Activated naive CD8-positive, alpha-beta T cell treated with anti-CD3 and anti-CD28 coated beads, Interleukin-2, amount 10 ng/mL, durations not matched to agents 7 days and 5 days (primary cell): ENCODE data around the gene HEXIM1. TPM values are rescaled to one million over a fixed set of nuclear protein-coding genes. Genes with fewer than 3 reads are reported as not detected.

Experiments
- ATAC-seq: fragments of 150-1000 bp; cut with Tn5 transposase; one replicate; pipeline ENCODE4 v1.10.0; 2021; ENCODE audit warnings: low read depth, moderate library complexity
- POLR2A ChIA-PET: fragments of 350-600 bp; sonication (Branson Sonifier 250); formaldehyde crosslinking; loops from one replicate; lab custom pipeline; 2021; ENCODE audit warnings: antibody characterized with exemption; lab: Charles Lee
- DNase-seq: peaks from one replicate; pipeline ENCODE4 v3.0.0; 2021
- H3K27ac Mint-ChIP-seq: one replicate; pipeline ENCODE4 v1.8.0; 2022; ENCODE audit warnings: mild to moderate bottlenecking, mixed read lengths
- H3K27me3 Mint-ChIP-seq: one replicate; pipeline ENCODE4 v1.8.0; 2022; ENCODE audit warnings: mild to moderate bottlenecking, moderate library complexity, mixed read lengths
- H3K36me3 Mint-ChIP-seq: one replicate; pipeline ENCODE4 v1.8.0; 2021; ENCODE audit warnings: mild to moderate bottlenecking, mixed read lengths
- H3K4me1 Mint-ChIP-seq: one replicate; pipeline ENCODE4 v1.8.0; 2021; ENCODE audit warnings: mixed read lengths
- H3K4me3 Mint-ChIP-seq: one replicate; pipeline ENCODE4 v1.8.0; 2022; ENCODE audit warnings: mild to moderate bottlenecking, moderate library complexity, mixed read lengths
- H3K9me3 Mint-ChIP-seq: one replicate; pipeline ENCODE4 v1.8.0; 2021; ENCODE audit warnings: mixed read lengths
- microRNA-seq: library from miRNA; unstranded; fragments of <30 nt; microRNA quantifications from one replicate; pipeline ENCODE4 v1.2.0, GENCODE V29; 2022
- total RNA-seq, 2 experiments: library from RNA; stranded (reverse); gene quantifications; one replicate each; pipeline ENCODE4 v1.2.3, GENCODE V29; 2021

Gene HEXIM1
- total RNA-seq, 2 experiments from 2014 or later: 33.6 to 33.7 TPM

GRCh38 chr17:45190503-45191255 is 42.4 kb downstream of the HEXIM1 start:
- Mint-ChIP-seq H3K4me3 (no peak overlapping the region), H3K27me3 (peaks cover 3% of the 10 kb centered on the region), H3K4me1 (no peaks in the 10 kb centered on the region), H3K27ac (no peak overlapping the region), H3K9me3 (no peaks in the 10 kb centered on the region), H3K36me3 (no peaks in the 10 kb centered on the region)
- ATAC-seq: no peak
- no peak for DNase-seq
- POLR2A ChIA-PET: interaction anchor here (0.6 kb wide), 1 partner anchor 27 kb away, joined by 3 read pairs; no protein-coding TSS in a partner anchor

DNA sequence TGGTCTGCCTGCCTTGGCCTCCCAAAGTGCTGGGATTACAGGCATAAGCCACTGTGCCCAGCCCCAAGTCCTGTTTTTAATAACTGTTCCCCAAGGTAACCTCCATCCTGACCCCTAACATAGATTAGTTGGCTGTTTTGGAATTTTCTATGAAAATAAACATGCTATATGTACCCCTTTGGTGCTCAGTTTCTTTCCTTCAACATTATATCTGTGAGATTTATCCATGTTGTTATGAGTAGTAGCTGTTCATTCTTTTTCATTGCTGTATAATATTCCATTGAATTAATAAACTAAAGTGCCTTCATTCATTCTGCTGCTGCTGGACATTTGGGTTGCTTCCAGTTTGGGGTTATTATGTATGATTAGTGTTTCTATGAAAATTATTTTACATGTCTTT is 47.1 kb downstream of the HEXIM1 start:
- Mint-ChIP-seq H3K27ac (no peak overlapping the region), H3K4me3 (no peak overlapping the region), H3K27me3 (no peaks in the 10 kb centered on the region), H3K36me3 (no peaks in the 10 kb centered on the region), H3K4me1 (peaks cover 4% of the 10 kb centered on the region), H3K9me3 (no peaks in the 10 kb centered on the region)
- ATAC-seq (no peak), DNase-seq (no peak)
- POLR2A ChIA-PET: interaction anchor here (1.2 kb wide), 1 partner anchor 60 kb away, joined by 4 read pairs; the partner anchor contains the start of gene ACBD4

DNA sequence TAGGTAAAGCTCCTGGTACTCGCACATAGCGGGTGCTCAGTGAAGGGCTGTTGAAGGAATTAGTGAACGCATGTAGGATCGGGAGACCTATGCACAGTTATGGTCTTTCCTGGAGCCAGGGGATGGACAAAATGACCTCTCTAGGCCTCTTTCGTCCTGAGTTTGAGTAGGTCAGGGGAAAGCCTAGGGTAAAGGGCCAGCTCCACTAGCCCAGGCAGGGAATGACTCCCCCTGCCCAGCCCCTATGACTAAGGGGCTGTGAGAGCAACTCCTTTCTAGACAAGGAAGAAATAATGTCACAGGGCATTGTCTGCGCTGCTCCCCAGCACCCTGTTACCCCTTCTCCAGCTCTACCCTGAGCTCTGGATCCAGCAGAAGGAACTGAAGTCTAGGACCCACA is 48.8 kb downstream of the HEXIM1 start:
- Mint-ChIP-seq H3K27me3 (no peaks in the 10 kb centered on the region), H3K4me3 (no peak overlapping the region), H3K36me3 (no peaks in the 10 kb centered on the region), H3K4me1 (peaks cover 4% of the 10 kb centered on the region), H3K9me3 (no peaks in the 10 kb centered on the region), H3K27ac (no peak overlapping the region)
- no peak for ATAC-seq
- POLR2A ChIA-PET: interaction anchor here (1.2 to 2.0 kb wide), 3 partner anchors 36 to 62 kb away, joined by 5 to 51 read pairs (median 13); partner anchors contain the start of genes ACBD4, HEXIM1 and HEXIM2
- no peak for DNase-seq

DNA sequence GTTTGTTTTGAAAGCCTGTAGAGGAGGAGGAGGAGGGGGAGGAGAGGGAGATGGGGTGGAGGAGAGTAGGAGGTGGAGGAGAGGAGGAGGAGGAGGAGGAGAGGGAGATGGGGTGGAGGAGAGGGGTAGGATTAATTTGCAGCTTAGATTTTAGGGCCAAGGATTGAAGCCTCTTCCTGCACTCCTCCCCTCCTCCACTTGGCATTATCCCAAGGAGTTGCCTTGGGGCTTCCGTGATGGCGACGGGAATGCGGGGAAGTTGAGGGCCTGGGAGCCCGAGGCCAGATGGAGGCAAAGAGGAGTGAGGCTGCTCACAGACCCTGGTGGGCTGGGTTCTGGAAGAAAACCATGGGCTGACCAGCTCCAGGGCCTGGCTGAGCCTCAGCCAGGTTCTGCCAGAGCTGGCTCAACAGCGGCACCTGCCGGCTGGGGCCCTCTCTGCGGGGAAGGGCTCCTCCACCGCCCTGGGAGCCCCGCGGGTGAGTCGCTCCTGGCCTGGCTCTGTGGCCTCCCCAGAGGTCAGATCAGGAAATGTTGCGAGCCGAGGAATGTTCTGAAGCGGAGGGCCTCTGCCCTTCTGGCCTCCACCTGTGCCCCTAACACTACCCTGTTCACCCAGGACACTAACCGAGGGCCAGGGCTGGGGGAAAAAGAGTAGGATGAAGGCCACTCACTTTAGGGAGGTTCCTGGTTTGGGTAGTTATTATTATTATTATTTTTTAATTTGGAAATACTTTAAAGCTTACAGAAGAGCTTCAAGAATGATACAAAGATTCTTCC is 49.5 kb downstream of the HEXIM1 start:
- H3K27me3 Mint-ChIP-seq: no peaks in the 10 kb centered on the region
- H3K4me1 Mint-ChIP-seq: peaks cover 4% of the 10 kb centered on the region
- no peaks in the 10 kb centered on the region for H3K9me3 Mint-ChIP-seq
- DNase-seq (peak; percentile 96), ATAC-seq (peak; percentile 100)
- no peak overlapping the region for H3K4me3 Mint-ChIP-seq
- H3K36me3 Mint-ChIP-seq: no peaks in the 10 kb centered on the region
- POLR2A ChIA-PET: interaction anchor here (0.8 to 2.0 kb wide), 4 partner anchors 37 to 62 kb away, joined by 3 to 51 read pairs (median 9); partner anchors contain the start of genes ACBD4, HEXIM1 and HEXIM2
- no peak overlapping the region for H3K27ac Mint-ChIP-seq

DNA sequence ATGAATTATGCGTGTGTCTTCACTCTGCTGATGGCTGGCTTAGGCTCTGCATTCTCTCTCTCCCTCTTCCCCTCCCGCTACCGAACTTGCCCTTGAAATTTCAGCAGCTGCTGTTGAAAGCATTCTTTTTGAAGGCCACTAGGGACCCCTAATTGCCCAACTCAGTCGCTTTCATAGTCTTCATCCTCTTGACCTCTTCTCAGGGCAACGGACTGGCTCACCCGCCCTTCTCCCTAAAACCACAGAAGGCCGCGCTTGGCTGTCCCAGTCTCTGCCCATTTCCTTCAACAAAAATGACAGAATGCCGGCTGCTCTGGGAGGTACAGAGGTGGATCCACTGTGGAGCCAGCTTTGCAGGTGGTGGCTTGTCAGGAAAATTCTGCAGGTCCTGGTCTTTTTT is 52.4 kb downstream of the HEXIM1 start:
- Mint-ChIP-seq H3K4me1 (peaks cover 4% of the 10 kb centered on the region), H3K27ac (no peak overlapping the region), H3K36me3 (no peaks in the 10 kb centered on the region), H3K4me3 (no peak overlapping the region), H3K27me3 (no peaks in the 10 kb centered on the region), H3K9me3 (no peaks in the 10 kb centered on the region)
- ATAC-seq: no peak
- POLR2A ChIA-PET: interaction anchor here (0.5 to 3.0 kb wide), 3 partner anchors 45 to 52 kb away, joined by 3 to 12 read pairs (median 3); partner anchors contain the start of gene HEXIM1
- DNase-seq: no peak

- Mint-ChIP-seq H3K9me3 (no peaks in the 10 kb centered on the region), H3K27ac (no peak overlapping the region), H3K4me3 (no peak overlapping the region), H3K4me1 (peaks cover 4% of the 10 kb centered on the region), H3K27me3 (no peaks in the 10 kb centered on the region), H3K36me3 (no peaks in the 10 kb centered on the region)
- POLR2A ChIA-PET: interaction anchor here (1.2 to 3.0 kb wide), 3 partner anchors 51 to 66 kb away, joined by 3 to 12 read pairs (median 3); partner anchors contain the start of genes ACBD4 and HEXIM1
- DNase-seq (no peak), ATAC-seq (no peak)
Observed at GRCh38 chr17:45201457-45201856, 53.2 kb downstream of the HEXIM1 start.

Small RNAs within 50 kb of the gene (microRNA-seq; reads per million reads assigned to microRNA genes)
- not detected for gene MIR6784

Other genes starting within 250 kb of the HEXIM1 start
- 100 to 1,000 TPM; 109 to 112 TPM for gene EFTUD2, start 249.0 kb upstream of the HEXIM1 start, total RNA-seq
- gene GFAP, start 233.0 kb upstream of the HEXIM1 start, total RNA-seq: not detected
- 10 to 100 TPM; 66.7 to 70.5 TPM for gene KIF18B, start 200.7 kb upstream of the HEXIM1 start, total RNA-seq
- not detected for gene C1QL1, start 180.2 kb upstream of the HEXIM1 start, total RNA-seq
- gene DCAKD, start 96.8 kb upstream of the HEXIM1 start, total RNA-seq: 10 to 100 TPM; 35.5 TPM
- gene NMT1, start 87.2 kb upstream of the HEXIM1 start, total RNA-seq: 100 to 1,000 TPM; 132 to 141 TPM
- gene PLCD3, start 16.0 kb upstream of the HEXIM1 start, total RNA-seq: 1 to 10 TPM; 4.2 to 4.9 TPM
- gene ACBD4, start 12.8 kb upstream of the HEXIM1 start, total RNA-seq: 10 to 100 TPM; 24.5 to 25.0 TPM
- 1 to 10 TPM; 6.7 to 7.7 TPM for gene HEXIM2, start 13.4 kb downstream of the HEXIM1 start, total RNA-seq
- 100 to 1,000 TPM; 408 to 411 TPM for gene FMNL1, start 73.4 kb downstream of the HEXIM1 start, total RNA-seq
- under 1 TPM; 0.53 to 0.65 TPM for gene SPATA32, start 113.6 kb downstream of the HEXIM1 start, total RNA-seq
- gene MAP3K14, start 168.5 kb downstream of the HEXIM1 start, total RNA-seq: 10 to 100 TPM; 25.9 to 33.7 TPM